ENCODE measurements around the gene ROS1.

GRCh38 chr6:117268924-117269323 is 156.8 kb downstream of the ROS1 start:
- TF ChIP-seq CTCF (IDR thresholded peaks at IDR 0.05; ENCODE audit: insufficient read depth, low read depth, low read length) (no peak), EZH2 (IDR thresholded peaks at IDR 0.05; ENCODE audit: insufficient read depth, low read length) (no peak)
